Measurements from ENCODE around the gene KIF12.

Gene KIF12

GRCh38 chr9:114108016-114108833 is 9.1 kb upstream of the KIF12 start:
- no peak overlapping the region for H3K27ac ChIP-seq
- ChIA-PET CTCF (interaction anchor here (0.5 to 5.7 kb wide), 64 partner anchors 9 to 902 kb away, joined by 3 to 132 read pairs (median 5); partner anchors contain the start of genes COL27A1, FKBP15, KIF12 and SLC31A1), POLR2A (ENCODE audit: low non-redundant PET) (no interaction called here)
- peak; percentile 94 for DNase-seq (ENCODE audit: low spot score)
- peak; percentile 99 for TF ChIP-seq CTCF (conservative IDR thresholded peaks at IDR 0.05; ENCODE audit: low read depth)

GRCh38 chr9:114107286-114108001 is 8.4 kb upstream of the KIF12 start:
- no peak for TF ChIP-seq CTCF (conservative IDR thresholded peaks at IDR 0.05; ENCODE audit: low read depth)
- ChIA-PET CTCF (interaction anchor here (0.5 to 5.7 kb wide), 46 partner anchors 8 to 886 kb away, joined by 3 to 132 read pairs (median 5); partner anchors contain the start of genes COL27A1, FKBP15, KIF12 and SLC31A1), POLR2A (ENCODE audit: low non-redundant PET) (no interaction called here)
- no peak overlapping the region for H3K27ac ChIP-seq
- DNase-seq (ENCODE audit: low spot score), result no peak

- TF ChIP-seq CTCF (conservative IDR thresholded peaks at IDR 0.05; ENCODE audit: low read depth), result no peak
- CTCF ChIA-PET, result no interaction called here
- H3K27ac ChIP-seq, result no peak overlapping the region
- POLR2A ChIA-PET (ENCODE audit: low non-redundant PET), result interaction anchor here (0.7 kb wide), 1 partner anchor 13 kb away, joined by 3 read pairs; no protein-coding TSS in a partner anchor
- no peak for DNase-seq (ENCODE audit: low spot score)
Observed at GRCh38 chr9:114105236-114105635, 6.1 kb upstream of the KIF12 start.

- ChIA-PET CTCF (interaction anchor here (0.6 kb wide), 1 partner anchor 365 kb away, joined by 4 read pairs; no protein-coding TSS in a partner anchor), POLR2A (ENCODE audit: low non-redundant PET) (no interaction called here)
- H3K27ac ChIP-seq, result no peak overlapping the region
- TF ChIP-seq CTCF (conservative IDR thresholded peaks at IDR 0.05; ENCODE audit: low read depth), result no peak
- no peak for DNase-seq (ENCODE audit: low spot score)
Observed at GRCh38 chr9:114102484-114102883, 3.4 kb upstream of the KIF12 start.

- TF ChIP-seq CTCF (conservative IDR thresholded peaks at IDR 0.05; ENCODE audit: low read depth), result no peak
- no peak overlapping the region for H3K27ac ChIP-seq
- ChIA-PET POLR2A (ENCODE audit: low non-redundant PET) (no interaction called here), CTCF (interaction anchor here (0.7 to 2.6 kb wide), 5 partner anchors 9 to 840 kb away, joined by 3 to 11 read pairs (median 3); no protein-coding TSS in a partner anchor)
- DNase-seq (ENCODE audit: low spot score), result no peak
Observed at GRCh38 chr9:114100536-114100935, 1.4 kb upstream of the KIF12 start.

GRCh38 chr9:114099669-114100270 is 678 bp upstream of the KIF12 start:
- H3K27ac ChIP-seq, result no peak overlapping the region
- TF ChIP-seq CTCF (conservative IDR thresholded peaks at IDR 0.05; ENCODE audit: low read depth), result no peak
- POLR2A ChIA-PET (ENCODE audit: low non-redundant PET), result no interaction called here

More at GRCh38 chr9:114099669-114100270, 678 bp upstream of the KIF12 start:
- no peak for DNase-seq (ENCODE audit: low spot score)
- CTCF ChIA-PET, result interaction anchor here (0.6 to 2.6 kb wide), 8 partner anchors 8 to 456 kb away, joined by 3 to 11 read pairs (median 4); no protein-coding TSS in a partner anchor

All from RWPE1 (cell line).